Astrocyte of the spinal cord (primary cell): ENCODE data around the gene ITSN2.

ENCODE experiments used
- DNase-seq: peaks from one replicate; pipeline ENCODE4 v3.0.0; 2011; ENCODE audit warnings: low read depth, low spot score
- H3K4me3 ChIP-seq: 2 replicates; pipeline ENCODE4 v1.5.1; 2011; ENCODE audit warnings: low read depth, mild to moderate bottlenecking, low read length, moderate library complexity
- in situ Hi-C: cut with HindIII; loops from 2 replicates; pipeline ENCODE4 v1.10.0; 2017; ENCODE audit warnings: low sequenced_read_pairs
- TF ChIP-seq, protein P1 (sequence below): IDR thresholded peaks from 2 replicates; pipeline ENCODE4 v1.5.1; 2012; ENCODE audit warnings: low read depth, mild to moderate bottlenecking, low read length, inconsistent platforms

Gene ITSN2

DNA sequence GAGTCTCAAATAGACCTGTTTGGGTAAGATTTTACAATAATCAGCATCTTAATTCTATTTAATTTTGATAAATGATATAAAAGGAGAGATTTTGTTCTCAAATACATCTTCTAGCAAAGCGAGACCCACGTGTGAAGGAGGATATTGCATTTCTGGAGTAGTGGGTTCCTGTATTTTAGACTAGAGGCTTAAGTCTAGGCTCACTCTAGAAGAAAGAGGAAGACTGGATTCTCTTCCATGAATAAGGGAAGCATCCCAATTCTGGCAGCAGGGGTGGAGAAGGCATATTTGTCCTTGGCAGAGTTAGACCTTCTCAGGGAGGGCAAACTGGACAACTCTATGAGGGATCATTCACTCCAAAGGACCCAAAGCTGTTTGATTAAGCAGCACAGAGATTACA is 196.7 kb downstream of the ITSN2 start:
- TF ChIP-seq, protein P1, sequence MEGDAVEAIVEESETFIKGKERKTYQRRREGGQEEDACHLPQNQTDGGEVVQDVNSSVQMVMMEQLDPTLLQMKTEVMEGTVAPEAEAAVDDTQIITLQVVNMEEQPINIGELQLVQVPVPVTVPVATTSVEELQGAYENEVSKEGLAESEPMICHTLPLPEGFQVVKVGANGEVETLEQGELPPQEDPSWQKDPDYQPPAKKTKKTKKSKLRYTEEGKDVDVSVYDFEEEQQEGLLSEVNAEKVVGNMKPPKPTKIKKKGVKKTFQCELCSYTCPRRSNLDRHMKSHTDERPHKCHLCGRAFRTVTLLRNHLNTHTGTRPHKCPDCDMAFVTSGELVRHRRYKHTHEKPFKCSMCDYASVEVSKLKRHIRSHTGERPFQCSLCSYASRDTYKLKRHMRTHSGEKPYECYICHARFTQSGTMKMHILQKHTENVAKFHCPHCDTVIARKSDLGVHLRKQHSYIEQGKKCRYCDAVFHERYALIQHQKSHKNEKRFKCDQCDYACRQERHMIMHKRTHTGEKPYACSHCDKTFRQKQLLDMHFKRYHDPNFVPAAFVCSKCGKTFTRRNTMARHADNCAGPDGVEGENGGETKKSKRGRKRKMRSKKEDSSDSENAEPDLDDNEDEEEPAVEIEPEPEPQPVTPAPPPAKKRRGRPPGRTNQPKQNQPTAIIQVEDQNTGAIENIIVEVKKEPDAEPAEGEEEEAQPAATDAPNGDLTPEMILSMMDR, result no peak
- DNase-seq, result no peak
- H3K4me3 ChIP-seq, result no peak overlapping the region
- in situ Hi-C loops, result no loop called here

GRCh38 chr2:24163186-24163585 is 197.2 kb downstream of the ITSN2 start:
- no peak for DNase-seq
- no peak overlapping the region for H3K4me3 ChIP-seq
- TF ChIP-seq, protein P1, result no peak
- in situ Hi-C loops, result no loop called here

DNA sequence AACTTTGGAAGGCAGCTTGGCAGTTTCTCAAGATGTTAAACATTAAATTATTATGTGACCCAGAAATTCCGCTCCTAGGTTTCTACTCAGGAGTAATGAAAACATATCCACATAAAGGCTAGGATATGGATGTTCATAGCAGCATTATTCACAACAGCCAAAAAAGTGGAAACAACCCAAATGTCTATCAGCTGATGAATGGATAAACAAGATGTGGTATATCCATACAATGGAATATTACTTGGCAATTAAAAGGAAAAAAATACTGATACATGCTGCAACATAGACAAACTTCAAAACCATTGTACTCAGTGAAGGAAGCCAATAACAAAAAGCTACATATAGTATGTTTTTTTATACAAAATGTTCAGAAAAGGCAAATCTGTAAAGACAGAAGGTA is 197.8 kb downstream of the ITSN2 start:
- no peak overlapping the region for H3K4me3 ChIP-seq
- no peak for DNase-seq
- TF ChIP-seq, protein P1, result no peak
- in situ Hi-C loops, result no loop called here

GRCh38 chr2:24160761-24161160 is 199.6 kb downstream of the ITSN2 start:
- no peak overlapping the region for H3K4me3 ChIP-seq
- in situ Hi-C loops, result no loop called here
- DNase-seq, result no peak
- TF ChIP-seq, protein P1, result no peak

GRCh38 chr2:24159708-24160107 is 200.6 kb downstream of the ITSN2 start:
- DNase-seq, result no peak
- in situ Hi-C loops, result no loop called here
- H3K4me3 ChIP-seq, result no peak overlapping the region
- TF ChIP-seq, protein P1, result no peak

GRCh38 chr2:24158131-24158530 is 202.2 kb downstream of the ITSN2 start:
- TF ChIP-seq, protein P1, result no peak
- no peak for DNase-seq
- H3K4me3 ChIP-seq, result no peak overlapping the region
- in situ Hi-C loops, result no loop called here

DNA sequence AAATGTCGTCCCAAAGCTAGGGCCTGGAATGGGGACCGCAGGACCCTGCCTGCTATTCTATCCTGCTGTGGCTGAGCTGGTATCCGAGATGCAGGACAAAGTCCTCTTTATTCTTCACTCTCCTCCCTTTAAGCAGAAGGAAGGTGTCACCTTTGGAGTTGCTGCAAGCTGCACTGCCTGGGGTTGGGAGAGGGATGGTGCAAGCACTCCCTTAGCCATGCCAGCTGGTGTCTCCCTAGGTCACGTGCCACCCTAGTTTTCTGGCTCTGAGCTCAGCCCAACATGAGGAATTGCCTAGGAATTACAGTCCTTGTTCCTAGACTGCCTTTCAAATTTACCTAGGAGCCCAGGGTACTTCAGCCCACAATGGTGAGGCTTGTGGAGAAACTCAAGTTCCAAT is 206.9 kb downstream of the ITSN2 start:
- TF ChIP-seq, protein P1, result no peak
- H3K4me3 ChIP-seq, result no peak overlapping the region
- DNase-seq, result no peak
- in situ Hi-C loops, result no loop called here
